Pancreas (tissue), 10 donors: ENCODE measurements around the gene TMEM98. TPM values are rescaled to one million over a fixed set of nuclear protein-coding genes. Genes with fewer than 3 reads are reported as not detected.

Source experiments
- ATAC-seq, 4 donors: fragments of 200-7000 bp; cut with Tn5 transposase; one replicate each; pipeline versions ENCODE4 v1.8.0 to v1.9.1; 2020; ENCODE audit warnings: mild to moderate bottlenecking in 4 of 4, moderate library complexity in 4 of 4
- DNase-seq, 6 donors: peaks; one replicate each; pipeline ENCODE4 v3.0.0-alpha.2; 2020
- FAIRE-seq: peaks from 2 replicates; lab custom pipeline; 2012; peaks lifted over from hg19 to GRCh38; lab: Jason Lieb, UNC
- H3K27ac ChIP-seq, 4 donors: fragments of 200-600 bp; sonication (generic); 1 replicate in 3 of 4; 2 replicates in 1 of 4; pipeline versions ENCODE4 v1.5.0 to v1.8.0; 2020
- H3K27me3 ChIP-seq, 4 donors: fragments of 200-600 bp; one replicate each; pipeline ENCODE4 v1.8.0; 2021
- H3K36me3 ChIP-seq, 3 donors: fragments of 200-600 bp; sonication (generic) in 1 of 3; one replicate each; pipeline versions ENCODE4 v1.5.0 to v1.8.0; 2020 to 2021
- H3K4me1 ChIP-seq, 3 donors: fragments of 200-600 bp; one replicate each; pipeline ENCODE4 v1.8.0; 2021
- H3K4me3 ChIP-seq, 4 donors: fragments of 200-600 bp; sonication (generic) in 2 of 4; one replicate each; pipeline versions ENCODE4 v1.5.0 to v1.8.0; 2020 to 2021
- H3K9me3 ChIP-seq, 4 donors: fragments of 200-600 bp; one replicate each; pipeline ENCODE4 v1.8.0; 2021
- WGBS, 2 donors: extraction: QIAGEN DNeasy Blood & Tissue Kit; methylation state at CpG; one replicate each; pipeline ENCODE4 v1.1.7; 2013; 5-methylcytosine and 5-hydroxymethylcytosine counted together
- intact Hi-C, 3 donors: fragments of 100-400 bp; cut with DNase I; formaldehyde crosslinking; loops; one replicate each; pipeline versions ENCODE4 v1.11.1 to v1.14.2; 2022
- polyA plus RNA-seq, 2 donors: library from polyadenylated mRNA; stranded (reverse); fragments of 200-250 nt; gene quantifications; one replicate each; pipeline ENCODE4 v1.2.3, GENCODE V29; 2013
- total RNA-seq, 6 donors: library from RNA; stranded (reverse); fragmentation: NEBNext Ultra II Directional in 4 of 6; extraction: Animal tissue kit (Norgen Biotek cat#: 25700) in 4 of 6; gene quantifications; one replicate each; pipeline versions ENCODE4 v1.2.1 to v1.2.4, GENCODE V29; 2021 to 2023
- TF ChIP-seq, protein P1 (sequence below), 4 donors: fragments of 200-600 bp; sonication (generic) in 3 of 4; IDR thresholded peaks; one replicate each; pipeline versions ENCODE4 v1.5.0 to v1.8.0; 2021; ENCODE audit warnings: antibody characterized with exemption in 4 of 4
- donor health status: healthy with polysubstance abuse.
- donor health status: DM: no; HTN: no; CAD: no; lungs with moderate emphysema.
- donor health status: DM: no; HTN: no; CAD: no.
- donor health status: control.
- donor health status: control.
- donor health status: Bipolar disorder and iron deficiency.
- donor health status: DM: yes; HTN: yes; CAD: no.
- donor health status: DM: no; HTN: no; CAD: no.
- donor health status: DM: no; HTN: no; CAD: no.
- donor health status: DM: yes; HTN: yes; CAD: no.

The TMEM98 gene
- total and polyA plus RNA-seq, 8 donors: 16.6 to 62.1 (median 36.5) TPM

DNA sequence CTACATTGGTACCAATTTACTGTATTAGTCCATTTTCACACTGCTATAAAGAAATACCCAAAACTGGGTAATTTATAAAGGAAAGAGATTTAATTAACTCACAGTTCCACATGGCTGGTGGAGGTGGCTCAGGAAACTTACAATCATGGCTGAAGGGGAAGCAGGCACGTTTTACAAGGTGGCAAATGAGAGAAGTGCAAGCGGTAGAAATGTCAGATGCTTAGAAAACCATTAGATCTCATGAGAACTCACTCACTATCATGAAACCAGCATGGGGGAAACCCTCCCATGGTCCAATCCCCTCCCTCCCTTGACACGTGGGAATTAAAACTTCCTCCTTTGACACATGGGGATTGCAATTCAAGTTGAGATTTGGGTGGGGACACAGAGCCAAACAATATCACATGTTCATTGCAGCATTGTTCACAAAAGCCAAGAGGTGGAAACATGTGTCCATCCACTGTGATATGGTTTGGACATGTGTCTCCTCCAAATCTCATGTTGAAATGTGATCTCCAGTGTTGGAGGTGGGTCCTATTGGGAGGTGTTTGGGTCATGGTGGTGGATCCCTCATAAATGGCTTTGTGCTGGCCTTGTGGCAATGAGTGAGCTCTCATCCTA, 60.6 kb downstream of the TMEM98 start:
- H3K36me3 ChIP-seq: no peaks in the 10 kb centered on the region
- no peak overlapping the region for H3K4me3 ChIP-seq
- no peak for FAIRE-seq
- 80 to 87% methylated on average over 3 of the region's 3 CpGs for WGBS, 2 donors
- no peak overlapping the region for H3K27ac ChIP-seq
- H3K27me3 ChIP-seq: no peaks in the 10 kb centered on the region
- intact Hi-C loops: no loop called here
- no peak for ATAC-seq
- TF ChIP-seq, protein P1, sequence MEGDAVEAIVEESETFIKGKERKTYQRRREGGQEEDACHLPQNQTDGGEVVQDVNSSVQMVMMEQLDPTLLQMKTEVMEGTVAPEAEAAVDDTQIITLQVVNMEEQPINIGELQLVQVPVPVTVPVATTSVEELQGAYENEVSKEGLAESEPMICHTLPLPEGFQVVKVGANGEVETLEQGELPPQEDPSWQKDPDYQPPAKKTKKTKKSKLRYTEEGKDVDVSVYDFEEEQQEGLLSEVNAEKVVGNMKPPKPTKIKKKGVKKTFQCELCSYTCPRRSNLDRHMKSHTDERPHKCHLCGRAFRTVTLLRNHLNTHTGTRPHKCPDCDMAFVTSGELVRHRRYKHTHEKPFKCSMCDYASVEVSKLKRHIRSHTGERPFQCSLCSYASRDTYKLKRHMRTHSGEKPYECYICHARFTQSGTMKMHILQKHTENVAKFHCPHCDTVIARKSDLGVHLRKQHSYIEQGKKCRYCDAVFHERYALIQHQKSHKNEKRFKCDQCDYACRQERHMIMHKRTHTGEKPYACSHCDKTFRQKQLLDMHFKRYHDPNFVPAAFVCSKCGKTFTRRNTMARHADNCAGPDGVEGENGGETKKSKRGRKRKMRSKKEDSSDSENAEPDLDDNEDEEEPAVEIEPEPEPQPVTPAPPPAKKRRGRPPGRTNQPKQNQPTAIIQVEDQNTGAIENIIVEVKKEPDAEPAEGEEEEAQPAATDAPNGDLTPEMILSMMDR (IDR thresholded peaks at IDR 0.05): no peak
- H3K4me1 ChIP-seq: peaks cover 3 to 5% (median 5%) of the 10 kb centered on the region in 3 donors
- DNase-seq: no peak
- no peaks in the 10 kb centered on the region for H3K9me3 ChIP-seq

DNA sequence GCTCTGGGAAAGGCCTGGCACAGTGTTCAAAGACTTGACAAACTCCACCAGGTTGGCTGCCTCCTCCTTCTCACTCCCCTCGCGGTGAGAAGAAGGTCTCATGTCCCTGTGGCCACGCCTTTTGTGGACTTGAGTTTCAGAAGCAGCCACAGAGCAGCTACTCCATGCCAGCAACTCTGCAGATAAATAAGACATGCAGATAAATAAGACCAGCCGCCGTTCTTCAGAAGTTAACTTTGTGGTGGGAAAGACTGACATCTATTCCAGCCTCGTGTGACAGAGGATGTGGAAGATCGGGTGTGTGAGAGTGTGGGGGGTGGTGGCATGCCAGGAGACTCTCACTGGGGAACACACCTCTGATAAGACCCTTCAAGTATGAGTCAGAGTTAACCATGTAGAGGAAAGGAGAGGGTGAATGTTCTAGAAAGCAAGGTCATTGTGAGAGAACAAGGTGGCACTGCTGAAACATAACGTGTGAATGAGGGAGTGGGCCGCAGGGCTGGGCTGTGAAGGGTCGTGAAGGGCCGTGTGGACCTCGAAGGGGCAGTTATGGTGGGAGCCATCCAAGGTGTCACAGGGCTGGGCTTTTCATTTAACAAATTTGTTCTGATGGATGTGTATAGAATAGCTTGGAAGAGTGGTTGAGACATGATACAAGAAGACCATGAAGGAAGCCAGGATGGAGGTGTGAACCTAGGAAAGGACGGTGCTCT, 64.5 kb downstream of the TMEM98 start:
- intact Hi-C loops: loop anchor here in 1 of 3 donors (10.0 kb wide), 1 partner anchor 48 kb away; no protein-coding TSS in a partner anchor
- FAIRE-seq (no peak), ATAC-seq (peak; percentile 66 to 88 (median 82)), DNase-seq (peak in 3 of 6 donors; percentile 42 to 59 (median 54))
- Histone ChIP-seq H3K27ac (no peak overlapping the region), H3K36me3 (no peaks in the 10 kb centered on the region), H3K27me3 (no peaks in the 10 kb centered on the region), H3K9me3 (no peaks in the 10 kb centered on the region), H3K4me1 (peaks cover 3 to 5% (median 5%) of the 10 kb centered on the region in 3 donors), H3K4me3 (no peak overlapping the region)
- WGBS, 2 donors: 44 to 46% methylated on average over 13 of the region's 13 CpGs
- TF ChIP-seq, protein P1 (IDR thresholded peaks at IDR 0.05): no peak

DNA sequence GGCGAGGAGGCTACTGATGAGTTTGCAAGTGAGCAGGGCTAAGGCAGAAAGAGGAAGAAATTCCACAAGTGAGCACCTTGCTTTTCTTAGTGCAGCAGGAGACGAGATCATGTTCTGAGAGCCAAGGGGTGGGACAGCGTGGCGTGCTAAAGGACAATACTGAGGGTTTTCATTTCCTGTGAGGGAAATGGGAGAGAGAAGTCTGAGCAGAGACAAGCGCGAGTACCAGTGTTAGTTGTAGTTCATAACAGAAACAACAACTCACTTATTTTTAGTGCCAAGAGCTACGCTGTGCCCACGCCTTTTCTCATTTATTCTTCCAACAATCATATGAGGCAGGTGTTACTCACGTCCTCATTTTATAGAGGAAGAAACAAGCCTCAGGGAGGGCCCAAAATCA, 66.0 kb downstream of the TMEM98 start:
- no peak for ATAC-seq
- intact Hi-C loops: loop anchor here in 1 of 3 donors (10.0 kb wide), 1 partner anchor 49 kb away; no protein-coding TSS in a partner anchor

More for the DNA sequence above, 66.0 kb downstream of the TMEM98 start:
- H3K36me3 ChIP-seq: no peaks in the 10 kb centered on the region
- no peaks in the 10 kb centered on the region for H3K9me3 ChIP-seq
- H3K4me1 ChIP-seq: peaks cover 5 to 8% (median 6%) of the 10 kb centered on the region in 3 donors
- H3K27me3 ChIP-seq: no peaks in the 10 kb centered on the region
- H3K4me3 ChIP-seq: no peak overlapping the region
- DNase-seq (no peak), FAIRE-seq (no peak)
- H3K27ac ChIP-seq: no peak overlapping the region
- TF ChIP-seq, protein P1 (IDR thresholded peaks at IDR 0.05): no peak
- WGBS, 2 donors: 89 to 92% methylated on average over 9 of the region's 9 CpGs

Other genes with a start within 250 kb of the TMEM98 start
- gene MYO1D, start 51.0 kb upstream of the TMEM98 start, total RNA-seq: 10 to 100 TPM; 22.3 to 43.0 (median 33.3) TPM
- 10 to 100 TPM; 16.7 to 22.0 TPM for gene MYO1D, start 51.0 kb upstream of the TMEM98 start, polyA plus RNA-seq
- gene SPACA3, start 63.7 kb downstream of the TMEM98 start, total RNA-seq: 1 to 10 TPM in 5 of 6 donors, under 1 TPM in 1; 0.59 to 4.8 (median 1.9) TPM
- 1 to 10 TPM; 2.2 to 2.7 TPM for gene SPACA3, start 63.7 kb downstream of the TMEM98 start, polyA plus RNA-seq